ENCODE data around the gene MKI67. TPM values are rescaled to one million over a fixed set of nuclear protein-coding genes. Genes with fewer than 3 reads are reported as not detected.

The MKI67 gene
- total and polyA plus RNA-seq, 4 experiments from 2014 or later, result 0.11 to 0.93 (median 0.17) TPM; not detected in 1

DNA sequence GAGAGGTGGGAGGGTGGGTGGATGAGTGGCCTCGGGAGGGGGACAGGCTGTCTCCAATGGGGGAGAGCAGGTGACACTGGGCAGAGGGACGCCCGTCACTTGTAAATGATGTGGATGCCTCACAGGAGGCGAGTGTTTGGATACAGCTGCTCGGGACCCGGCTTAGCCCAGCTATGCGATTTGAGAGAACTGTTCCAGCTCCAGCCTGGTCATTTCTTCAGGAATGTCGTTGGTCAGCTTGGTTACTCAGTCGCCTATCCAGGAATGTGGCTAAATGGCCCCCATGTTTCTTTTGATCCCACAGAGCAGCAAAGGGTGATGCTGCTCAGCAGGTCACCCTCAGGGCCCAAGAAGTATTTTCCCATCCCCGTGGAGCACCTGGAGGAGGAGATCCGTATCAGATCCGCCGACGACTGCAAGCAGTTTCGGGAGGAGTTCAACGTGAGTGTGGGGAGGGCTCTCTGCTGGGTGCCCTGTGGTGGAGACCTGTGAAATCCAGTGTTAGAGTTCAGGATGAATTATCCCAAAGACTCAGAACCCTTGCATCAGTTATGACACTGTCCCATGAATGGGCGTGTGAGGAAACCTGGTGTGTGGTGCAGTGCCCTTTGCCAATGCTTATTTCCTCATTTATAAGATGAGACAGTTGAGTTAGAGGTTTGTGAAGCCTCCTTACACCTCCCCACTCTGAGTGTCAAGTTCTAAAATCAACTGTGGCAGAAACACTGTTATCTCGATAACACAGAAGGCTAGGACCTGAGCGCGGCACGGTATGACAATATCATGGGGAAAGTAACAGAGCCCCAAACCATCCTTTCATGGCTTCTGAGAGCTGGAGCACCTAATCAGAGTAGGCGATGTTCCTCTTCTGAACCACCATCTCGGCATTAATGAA is 76.8 kb downstream of the MKI67 start:
- no peaks in the 10 kb centered on the region for H3K27me3 Mint-ChIP-seq
- H3K9me3 Mint-ChIP-seq, result no peaks in the 10 kb centered on the region
- Histone ChIP-seq H3K4me3 (ENCODE audit: low read length in 2 of 2) (peak overlapping the region; percentile 63 to 77), H3K9me3 (ENCODE audit: control insufficient read depth in 1 of 2, low read length in 2 of 2) (no peaks in the 10 kb centered on the region), H3K36me3 (ENCODE audit: insufficient read depth, low read length) (peaks cover 13% of the 10 kb centered on the region), H3K27ac (ENCODE audit: low read depth, low read length) (peak overlapping the region; percentile 83), H3K4me1 (ENCODE audit: insufficient read depth, low read length) (peaks cover 48% of the 10 kb centered on the region), H3K27me3 (ENCODE audit: insufficient read depth, low read length) (no peaks in the 10 kb centered on the region)
- intact Hi-C loops (cut with micrococcal nuclease), result no loop called here
- ChIA-PET CTCF (ENCODE audit: partially characterized antibody) (interaction anchor here (5.0 to 8.3 kb wide), 4 partner anchors 13 to 21 kb away, joined by 35 to 123 read pairs (median 69); no protein-coding TSS in a partner anchor), POLR2A (ENCODE audit: partially characterized antibody) (interaction anchor here (2.5 to 4.7 kb wide), 5 partner anchors 8 to 138 kb away, joined by 20 to 169 read pairs (median 25); no protein-coding TSS in a partner anchor)
- H3K4me3 Mint-ChIP-seq, result peak overlapping the region; percentile 86 to 99 (median 92)
- peak overlapping the region; percentile 15 to 99 (median 90) for H3K27ac Mint-ChIP-seq
- no peak for DNase-seq
- H3K36me3 Mint-ChIP-seq, result peaks cover 21 to 48% of the 10 kb centered on the region in 2 donors
- peaks cover 30 to 81% (median 56%) of the 10 kb centered on the region in 4 donors for H3K4me1 Mint-ChIP-seq

DNA sequence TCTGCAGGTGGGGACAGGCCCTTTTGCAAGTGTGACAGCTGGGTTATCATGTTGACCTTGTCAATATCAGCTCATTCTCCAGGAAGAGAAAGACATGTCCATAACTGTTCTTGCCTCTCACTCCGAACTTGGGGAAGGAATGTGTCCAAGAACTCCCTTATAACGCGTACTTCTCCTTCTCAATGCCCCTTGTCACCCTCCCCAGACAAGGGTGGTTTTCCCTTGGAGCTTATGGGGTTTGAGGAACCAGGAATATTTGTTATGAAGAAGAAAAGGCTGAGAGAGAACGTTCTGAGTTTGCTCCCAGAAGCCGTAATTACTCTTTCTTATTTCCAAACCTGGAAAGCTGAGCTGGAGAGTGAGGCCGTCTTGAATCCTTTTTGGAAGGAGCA is 77.4 kb downstream of the MKI67 start:
- POLR2A ChIA-PET (ENCODE audit: partially characterized antibody), result interaction anchor here (1.7 to 4.7 kb wide), 8 partner anchors 9 to 138 kb away, joined by 6 to 169 read pairs (median 22); partner anchors contain the start of gene MKI67
- Mint-ChIP-seq H3K36me3 (peaks cover 18 to 44% of the 10 kb centered on the region in 2 donors), H3K9me3 (no peaks in the 10 kb centered on the region), H3K27me3 (no peaks in the 10 kb centered on the region), H3K27ac (peak overlapping the region; percentile 90 to 99 (median 93)), H3K4me1 (peaks cover 30 to 78% (median 52%) of the 10 kb centered on the region in 4 donors), H3K4me3 (peak overlapping the region; percentile 86 to 99 (median 92))
- Histone ChIP-seq H3K4me1 (ENCODE audit: insufficient read depth, low read length) (peaks cover 48% of the 10 kb centered on the region), H3K9me3 (ENCODE audit: control insufficient read depth in 1 of 2, low read length in 2 of 2) (no peaks in the 10 kb centered on the region), H3K4me3 (ENCODE audit: low read length in 2 of 2) (peak overlapping the region; percentile 63 to 77), H3K36me3 (ENCODE audit: insufficient read depth, low read length) (peaks cover 9% of the 10 kb centered on the region), H3K27ac (ENCODE audit: low read depth, low read length) (peak overlapping the region; percentile 83), H3K27me3 (ENCODE audit: insufficient read depth, low read length) (no peaks in the 10 kb centered on the region)
- CTCF ChIA-PET (ENCODE audit: partially characterized antibody), result interaction anchor here (1.0 to 8.3 kb wide), 5 partner anchors 10 to 163 kb away, joined by 4 to 123 read pairs (median 45); no protein-coding TSS in a partner anchor
- intact Hi-C loops (cut with micrococcal nuclease), result loop anchor here (1.0 kb wide), 1 partner anchor 9 kb away; no protein-coding TSS in a partner anchor
- no peak for DNase-seq

- peaks cover 48% of the 10 kb centered on the region for H3K4me1 ChIP-seq (ENCODE audit: insufficient read depth, low read length)
- H3K27me3 Mint-ChIP-seq, result no peaks in the 10 kb centered on the region
- peak overlapping the region; percentile 90 to 99 (median 93) for H3K27ac Mint-ChIP-seq
Measured at GRCh38 chr10:128047991-128048818, 78.0 kb downstream of the MKI67 start.

DNA sequence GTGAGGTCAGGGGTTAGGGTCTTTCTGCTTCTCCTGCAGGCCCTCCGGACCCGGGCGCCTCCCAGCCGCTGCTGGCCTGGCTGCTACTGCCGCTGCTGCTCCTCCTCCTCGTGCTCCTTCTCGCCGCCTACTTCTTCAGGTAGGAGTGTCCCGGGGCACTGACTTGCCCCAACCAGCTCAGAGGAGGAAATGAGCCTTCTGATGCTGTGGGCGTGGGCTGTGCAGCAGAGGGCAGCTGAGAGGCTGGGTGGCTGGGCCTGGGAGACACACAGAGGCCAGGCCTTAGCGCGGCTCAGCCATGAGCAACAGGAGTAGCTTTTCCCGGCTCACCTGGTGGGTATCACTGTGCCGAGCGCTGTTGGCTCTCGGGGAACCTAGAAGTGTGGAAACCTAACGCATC is 78.9 kb downstream of the MKI67 start:
- Histone ChIP-seq H3K4me1 (ENCODE audit: insufficient read depth, low read length) (peaks cover 48% of the 10 kb centered on the region), H3K36me3 (ENCODE audit: insufficient read depth, low read length) (peaks cover 4% of the 10 kb centered on the region), H3K9me3 (ENCODE audit: control insufficient read depth in 1 of 2, low read length in 2 of 2) (no peaks in the 10 kb centered on the region), H3K27ac (ENCODE audit: low read depth, low read length) (peak overlapping the region; percentile 83), H3K4me3 (ENCODE audit: low read length in 2 of 2) (peak overlapping the region; percentile 63 to 77), H3K27me3 (ENCODE audit: insufficient read depth, low read length) (no peaks in the 10 kb centered on the region)
- POLR2A ChIA-PET (ENCODE audit: partially characterized antibody), result interaction anchor here (0.7 to 4.7 kb wide), 10 partner anchors 10 to 140 kb away, joined by 3 to 169 read pairs (median 16); partner anchors contain the start of gene MKI67
- peak; percentile 78 to 92 (median 84) for DNase-seq
- intact Hi-C loops (cut with micrococcal nuclease), result loop anchor here (1.0 to 2.0 kb wide), 5 partner anchors 12 to 79 kb away; partner anchors contain the start of gene MKI67
- H3K4me3 Mint-ChIP-seq, result peak overlapping the region; percentile 86 to 99 (median 92)
- no peaks in the 10 kb centered on the region for H3K9me3 Mint-ChIP-seq
- peaks cover 28 to 72% (median 49%) of the 10 kb centered on the region in 4 donors for H3K4me1 Mint-ChIP-seq
- CTCF ChIA-PET (ENCODE audit: partially characterized antibody), result interaction anchor here (0.5 to 8.3 kb wide), 7 partner anchors 12 to 165 kb away, joined by 3 to 123 read pairs (median 13); no protein-coding TSS in a partner anchor
- H3K36me3 Mint-ChIP-seq, result peaks cover 13 to 34% of the 10 kb centered on the region in 2 donors
- no peaks in the 10 kb centered on the region for H3K27me3 Mint-ChIP-seq
- H3K27ac Mint-ChIP-seq, result peak overlapping the region; percentile 90 to 99 (median 93)

More at GRCh38 chr10:128047991-128048818, 78.0 kb downstream of the MKI67 start:
- POLR2A ChIA-PET (ENCODE audit: partially characterized antibody), result interaction anchor here (0.7 to 4.7 kb wide), 10 partner anchors 10 to 139 kb away, joined by 3 to 169 read pairs (median 16); partner anchors contain the start of gene MKI67
- Mint-ChIP-seq H3K9me3 (no peaks in the 10 kb centered on the region), H3K4me1 (peaks cover 30 to 78% (median 52%) of the 10 kb centered on the region in 4 donors), H3K4me3 (peak overlapping the region; percentile 86 to 99 (median 92)), H3K36me3 (peaks cover 18 to 41% of the 10 kb centered on the region in 2 donors)
- Histone ChIP-seq H3K27me3 (ENCODE audit: insufficient read depth, low read length) (no peaks in the 10 kb centered on the region), H3K4me3 (ENCODE audit: low read length in 2 of 2) (peak overlapping the region; percentile 63 to 77), H3K36me3 (ENCODE audit: insufficient read depth, low read length) (peaks cover 9% of the 10 kb centered on the region), H3K9me3 (ENCODE audit: control insufficient read depth in 1 of 2, low read length in 2 of 2) (no peaks in the 10 kb centered on the region), H3K27ac (ENCODE audit: low read depth, low read length) (peak overlapping the region; percentile 83)
- CTCF ChIA-PET (ENCODE audit: partially characterized antibody), result interaction anchor here (0.8 to 8.3 kb wide), 7 partner anchors 11 to 164 kb away, joined by 3 to 123 read pairs (median 13); no protein-coding TSS in a partner anchor
- DNase-seq, result peak in 4 of 5 donors; percentile 43 to 67 (median 46)
- intact Hi-C loops (cut with micrococcal nuclease), result loop anchor here (1.0 to 2.0 kb wide), 6 partner anchors 10 to 79 kb away; partner anchors contain the start of gene MKI67

GRCh38 chr10:128046953-128047290 is 79.3 kb downstream of the MKI67 start:
- Mint-ChIP-seq H3K27me3 (no peaks in the 10 kb centered on the region), H3K36me3 (peaks cover 10 to 30% of the 10 kb centered on the region in 2 donors), H3K9me3 (no peaks in the 10 kb centered on the region), H3K4me1 (peaks cover 27 to 68% (median 46%) of the 10 kb centered on the region in 4 donors), H3K27ac (peak overlapping the region; percentile 90 to 99 (median 93)), H3K4me3 (peak overlapping the region; percentile 86 to 99 (median 92))
- no peaks in the 10 kb centered on the region for H3K9me3 ChIP-seq (ENCODE audit: control insufficient read depth in 1 of 2, low read length in 2 of 2)
- H3K27ac ChIP-seq (ENCODE audit: low read depth, low read length), result peak overlapping the region; percentile 83
- no peaks in the 10 kb centered on the region for H3K27me3 ChIP-seq (ENCODE audit: insufficient read depth, low read length)
- intact Hi-C loops (cut with micrococcal nuclease), result loop anchor here (1.0 to 2.0 kb wide), 5 partner anchors 12 to 80 kb away; partner anchors contain the start of gene MKI67
- DNase-seq, result no peak
- H3K4me3 ChIP-seq (ENCODE audit: low read length in 2 of 2), result peak overlapping the region in 1 of 2 donors; percentile 77
- POLR2A ChIA-PET (ENCODE audit: partially characterized antibody), result interaction anchor here (1.7 to 4.7 kb wide), 9 partner anchors 11 to 140 kb away, joined by 6 to 169 read pairs (median 20); partner anchors contain the start of gene MKI67
- peaks cover under 1% of the 10 kb centered on the region for H3K36me3 ChIP-seq (ENCODE audit: insufficient read depth, low read length)
- CTCF ChIA-PET (ENCODE audit: partially characterized antibody), result interaction anchor here (0.5 to 8.3 kb wide), 6 partner anchors 12 to 165 kb away, joined by 3 to 123 read pairs (median 29); no protein-coding TSS in a partner anchor
- H3K4me1 ChIP-seq (ENCODE audit: insufficient read depth, low read length), result peaks cover 48% of the 10 kb centered on the region

All from CD4-positive, alpha-beta memory T cell (primary cell).